Muscle layer of duodenum (tissue), 2 donors: ENCODE results near the gene ZCRB1.
"Not testable (repeated sequence)": the region's sequence is repeated elsewhere in the genome, so short reads cannot be mapped to it uniquely, and the experiment has no call there.

ENCODE experiments used
- H3K27ac ChIP-seq: one replicate; pipeline ENCODE4 v1.7.0; 2013; ENCODE audit warnings: mild to moderate bottlenecking, low read length
- H3K27me3 ChIP-seq: one replicate; pipeline ENCODE4 v1.7.0; 2013; ENCODE audit warnings: low read depth, mild to moderate bottlenecking, control low read depth, low read length
- H3K36me3 ChIP-seq, 2 donors: one replicate each; pipeline ENCODE4 v1.7.0; 2013; ENCODE audit warnings: low read length in 2 of 2, control low read depth in 1 of 2, mild to moderate bottlenecking in 1 of 2; ENCODE audit not compliant: insufficient read depth in 2 of 2, control insufficient read depth in 1 of 2
- H3K4me1 ChIP-seq, 2 donors: one replicate each; pipeline ENCODE4 v1.7.0; 2013; ENCODE audit warnings: low read length in 2 of 2, mild to moderate bottlenecking in 2 of 2, control low read depth in 1 of 2, moderate library complexity in 1 of 2; ENCODE audit not compliant: insufficient read depth in 2 of 2, control insufficient read depth in 1 of 2
- H3K4me3 ChIP-seq, 2 donors: one replicate each; pipeline ENCODE4 v1.7.0; 2013; ENCODE audit warnings: low read length in 2 of 2, low read depth in 1 of 2, mild to moderate bottlenecking in 1 of 2
- H3K9me3 ChIP-seq, 2 donors: one replicate each; pipeline ENCODE4 v1.7.0; 2013; ENCODE audit warnings: low read length in 2 of 2, control low read depth in 1 of 2, mild to moderate bottlenecking in 1 of 2; ENCODE audit not compliant: control insufficient read depth in 1 of 2
- donor health status: healthy.

The ZCRB1 gene

DNA sequence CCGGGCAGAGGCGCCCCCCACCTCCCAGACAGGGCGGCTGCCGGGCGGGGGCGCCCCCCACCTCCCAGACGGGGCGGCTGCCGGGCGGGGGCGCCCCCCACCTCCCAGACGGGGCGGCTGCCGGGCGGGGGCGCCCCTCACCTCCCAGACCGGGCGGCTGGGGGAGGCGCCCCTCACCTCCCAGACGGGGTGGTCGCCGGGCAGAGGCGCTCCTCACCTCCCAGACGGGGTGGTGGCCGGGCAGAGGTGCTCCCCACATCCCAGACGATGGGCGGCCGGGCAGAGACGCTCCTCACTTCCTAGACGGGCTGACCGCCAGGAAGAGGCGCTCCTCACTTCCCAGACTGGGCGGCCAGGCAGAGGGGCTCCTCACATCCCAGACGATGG is 24.1 kb upstream of the ZCRB1 start:
- H3K27me3 ChIP-seq, H3K9me3 ChIP-seq, H3K4me3 ChIP-seq, H3K27ac ChIP-seq, H3K36me3 ChIP-seq, H3K4me1 ChIP-seq: not testable (repeated sequence)

DNA sequence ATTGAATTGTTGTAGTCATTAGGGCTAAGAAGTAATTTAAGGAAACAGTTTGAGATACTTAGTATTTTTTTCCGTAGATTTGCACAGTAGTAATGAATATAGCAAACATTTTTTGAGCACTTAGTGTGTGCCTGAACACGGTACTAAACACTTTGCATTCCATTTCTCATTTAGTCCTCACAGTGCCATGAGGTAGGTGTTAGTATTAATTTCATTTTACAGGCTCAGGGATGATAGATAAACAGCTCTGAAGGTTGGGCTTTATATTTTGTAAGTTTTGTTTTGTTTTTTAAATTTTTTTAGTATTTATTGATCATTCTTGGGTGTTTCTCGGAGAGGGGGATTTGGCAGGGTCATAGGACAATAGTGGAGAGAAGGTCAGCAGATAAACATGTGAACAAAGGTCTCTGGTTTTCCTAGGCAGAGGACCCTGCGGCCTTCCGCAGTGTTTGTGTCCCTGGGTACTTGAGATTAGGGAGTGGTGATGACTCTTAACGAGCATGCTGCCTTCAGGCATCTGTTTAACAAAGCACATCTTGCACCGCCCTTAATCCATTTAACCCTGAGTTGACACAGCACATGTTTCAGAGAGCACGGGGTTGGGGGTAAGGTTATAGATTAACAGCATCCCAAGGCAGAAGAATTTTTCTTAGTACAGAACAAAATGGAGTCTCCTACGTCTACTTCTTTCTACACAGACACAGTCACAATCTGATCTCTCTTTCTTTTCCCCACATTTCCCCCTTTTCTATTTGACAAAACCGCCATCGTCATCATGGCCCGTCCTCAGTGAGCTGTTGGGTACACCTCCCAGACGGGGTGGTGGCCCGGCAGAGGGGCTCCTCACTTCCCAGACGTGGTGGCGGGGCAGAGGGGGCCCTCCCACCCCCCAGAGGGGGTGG is 23.5 kb upstream of the ZCRB1 start:
- not testable (repeated sequence) for H3K27ac ChIP-seq

DNA sequence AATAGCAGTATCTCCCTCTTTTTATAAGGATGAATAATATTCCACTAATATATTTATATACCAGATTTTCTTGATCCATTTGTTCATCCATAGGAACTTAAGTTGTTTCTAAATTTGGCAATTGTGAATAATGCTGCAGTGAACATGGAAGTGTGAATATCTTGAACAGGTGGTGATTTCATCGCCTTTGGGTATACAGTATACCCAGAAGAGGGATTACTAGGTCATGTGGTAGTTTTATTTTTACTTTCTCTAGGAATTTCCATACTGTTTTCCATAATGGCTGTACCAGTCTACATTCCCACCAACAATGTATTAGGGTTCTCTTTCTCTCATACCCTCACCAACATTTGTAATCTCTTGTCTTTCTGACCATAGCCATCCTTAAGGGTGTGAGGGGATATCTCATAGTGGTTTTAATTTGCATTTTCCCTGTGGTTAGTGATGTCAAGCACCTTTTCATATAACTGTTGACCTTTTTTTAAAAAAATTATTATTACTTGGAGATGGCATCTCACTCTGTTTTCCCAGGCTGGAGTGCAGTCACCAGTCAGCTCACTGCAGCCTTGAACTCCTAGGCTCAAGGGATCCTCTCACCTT is 20.6 kb upstream of the ZCRB1 start:
- Histone ChIP-seq H3K9me3 (no peaks in the 10 kb centered on the region), H3K27me3 (no peaks in the 10 kb centered on the region), H3K27ac (no peak overlapping the region), H3K4me1 (no peaks in the 10 kb centered on the region), H3K36me3 (no peaks in the 10 kb centered on the region), H3K4me3 (no peak overlapping the region)

More for the DNA sequence above, 23.5 kb upstream of the ZCRB1 start:
- not testable (repeated sequence) for H3K27me3 ChIP-seq, H3K4me1 ChIP-seq, H3K4me3 ChIP-seq, H3K9me3 ChIP-seq, H3K36me3 ChIP-seq

DNA sequence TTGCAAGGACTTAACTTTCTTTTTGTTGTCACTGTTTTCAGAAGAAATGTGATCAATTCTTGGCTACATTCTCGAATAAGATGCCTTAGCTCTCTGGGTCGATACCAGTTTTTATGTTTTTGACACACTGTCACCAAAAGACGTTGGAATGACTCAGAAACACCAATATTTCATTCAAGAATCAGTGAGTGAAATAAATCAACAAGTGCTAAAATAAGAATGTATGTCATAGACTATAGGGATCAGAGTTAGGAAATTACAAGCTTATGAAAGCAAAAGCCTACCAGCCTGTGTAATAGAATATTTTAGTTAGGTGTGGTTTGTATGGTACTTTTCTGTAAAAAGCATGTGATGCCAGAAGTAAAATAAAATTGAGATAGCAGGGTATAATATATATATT is 17.8 kb upstream of the ZCRB1 start:
- Histone ChIP-seq H3K4me1 (no peaks in the 10 kb centered on the region), H3K4me3 (no peak overlapping the region), H3K36me3 (no peaks in the 10 kb centered on the region), H3K27ac (no peak overlapping the region), H3K9me3 (no peaks in the 10 kb centered on the region), H3K27me3 (no peaks in the 10 kb centered on the region)

DNA sequence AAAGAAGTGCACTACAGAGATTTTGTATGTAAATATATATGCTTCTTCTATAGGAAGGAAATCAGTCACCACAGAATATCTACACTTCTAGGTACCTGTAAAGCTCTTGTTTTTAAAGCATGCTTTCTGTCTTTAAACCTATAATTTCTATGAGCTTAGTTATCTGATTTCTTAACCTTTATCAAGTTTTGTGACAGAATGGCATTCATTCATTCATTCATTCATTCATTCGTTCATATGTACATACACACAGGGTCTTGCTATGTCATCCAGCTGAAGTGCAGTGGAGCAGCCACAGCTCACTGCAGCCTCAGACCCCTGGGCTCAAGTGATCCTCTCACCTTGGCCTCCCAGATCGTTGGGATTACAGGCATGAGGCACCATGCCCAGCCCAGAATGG is 16.1 kb upstream of the ZCRB1 start:
- H3K4me1 ChIP-seq = no peaks in the 10 kb centered on the region
- no peak overlapping the region for H3K4me3 ChIP-seq
- no peak overlapping the region for H3K27ac ChIP-seq
- H3K27me3 ChIP-seq = no peaks in the 10 kb centered on the region
- no peaks in the 10 kb centered on the region for H3K36me3 ChIP-seq
- H3K9me3 ChIP-seq = no peaks in the 10 kb centered on the region

DNA sequence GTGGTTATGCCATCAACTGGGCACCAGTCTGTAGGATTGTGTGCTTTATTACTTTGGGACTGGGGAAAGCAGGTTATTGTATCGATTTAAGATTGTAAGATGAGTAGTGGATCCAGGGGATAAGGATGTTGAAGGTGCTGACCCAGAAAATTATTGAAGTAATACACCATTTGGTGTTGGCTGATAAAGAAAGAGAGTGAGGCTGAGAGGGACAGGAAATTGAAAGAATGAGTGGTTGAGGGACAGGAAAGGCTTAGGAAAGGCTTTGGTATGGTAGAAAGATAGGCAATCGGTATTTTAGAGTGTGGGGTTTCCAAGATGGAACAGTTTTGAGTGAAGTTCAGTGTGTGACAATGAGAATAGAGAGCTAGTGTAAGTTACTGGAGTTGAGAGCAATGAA is 12.4 kb upstream of the ZCRB1 start:
- no peak overlapping the region for H3K27ac ChIP-seq
- H3K36me3 ChIP-seq = peaks cover 0 to 8% of the 10 kb centered on the region in 2 donors
- no peaks in the 10 kb centered on the region for H3K9me3 ChIP-seq
- H3K4me1 ChIP-seq = no peaks in the 10 kb centered on the region
- H3K27me3 ChIP-seq = no peaks in the 10 kb centered on the region
- H3K4me3 ChIP-seq = no peak overlapping the region

DNA sequence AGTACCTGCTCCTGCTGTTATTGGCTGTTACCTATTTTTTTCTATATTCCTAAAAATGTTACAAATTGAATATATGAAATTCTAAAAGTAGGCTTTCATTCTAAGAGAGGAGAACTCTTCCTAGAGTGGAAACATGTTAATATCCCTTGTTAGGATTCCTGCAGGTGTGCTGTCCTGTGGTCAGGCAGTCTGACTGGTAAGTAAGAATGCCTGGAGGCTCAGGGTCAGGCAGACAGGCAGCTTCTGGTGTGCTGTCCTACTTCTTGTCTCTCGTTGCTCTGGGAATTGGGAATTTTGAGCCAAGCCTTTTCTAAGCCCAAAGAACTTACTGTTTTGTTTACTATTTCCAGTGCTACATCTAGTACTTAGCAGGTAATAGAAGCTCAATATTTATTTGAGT is 10.4 kb upstream of the ZCRB1 start:
- H3K27ac ChIP-seq = no peak overlapping the region
- H3K4me1 ChIP-seq = no peaks in the 10 kb centered on the region
- H3K36me3 ChIP-seq = peaks cover 0 to 8% of the 10 kb centered on the region in 2 donors
- no peak overlapping the region for H3K4me3 ChIP-seq
- H3K9me3 ChIP-seq = no peaks in the 10 kb centered on the region
- H3K27me3 ChIP-seq = no peaks in the 10 kb centered on the region

DNA sequence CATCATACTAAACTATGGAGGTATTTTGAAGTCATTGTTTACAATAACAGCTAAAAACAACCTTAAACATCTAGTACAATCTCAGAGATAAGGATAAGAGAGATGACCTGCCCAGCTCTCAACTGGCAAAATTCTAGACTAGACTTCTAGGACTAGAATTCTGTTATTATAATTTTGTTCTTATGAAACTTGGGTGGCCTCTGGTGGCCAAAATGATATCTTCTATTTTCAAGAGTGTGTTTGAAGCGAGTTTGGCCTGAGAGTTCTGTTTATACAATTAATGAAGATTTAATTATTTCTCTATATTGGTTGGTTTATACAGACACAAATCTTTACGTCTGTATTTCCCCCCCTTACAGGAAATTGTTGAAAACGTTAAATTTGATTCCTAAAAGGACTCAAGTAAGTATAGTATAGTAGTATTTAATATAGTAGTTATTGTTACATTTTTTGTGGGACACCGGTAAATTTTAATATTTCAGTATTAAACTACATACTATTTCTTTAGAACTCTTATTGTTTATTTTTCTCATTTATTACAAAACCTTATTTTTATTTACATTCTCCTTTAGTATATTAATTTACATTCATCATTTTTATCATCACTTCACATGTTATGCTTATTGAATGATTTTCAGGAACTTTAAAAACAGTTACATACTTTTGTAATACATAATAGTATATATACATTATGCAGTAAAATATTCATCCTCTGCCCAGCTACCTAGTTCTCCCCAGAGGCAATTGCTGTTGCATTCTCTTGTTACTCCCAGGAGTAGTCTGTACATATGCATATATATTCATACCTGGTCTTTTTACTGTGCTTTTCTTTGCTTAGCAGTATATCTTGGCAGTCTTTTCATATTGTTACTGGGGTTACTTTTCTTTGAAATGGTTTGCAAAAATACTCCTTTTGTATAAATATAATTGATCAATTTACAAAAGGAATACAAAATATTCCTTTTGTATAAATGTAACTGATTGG is 6.7 kb upstream of the ZCRB1 start:
- Histone ChIP-seq H3K4me1 (peaks cover 3 to 6% of the 10 kb centered on the region in 2 donors), H3K27ac (no peak overlapping the region), H3K27me3 (no peaks in the 10 kb centered on the region), H3K36me3 (peaks cover 4 to 8% of the 10 kb centered on the region in 2 donors), H3K4me3 (no peak overlapping the region), H3K9me3 (no peaks in the 10 kb centered on the region)

DNA sequence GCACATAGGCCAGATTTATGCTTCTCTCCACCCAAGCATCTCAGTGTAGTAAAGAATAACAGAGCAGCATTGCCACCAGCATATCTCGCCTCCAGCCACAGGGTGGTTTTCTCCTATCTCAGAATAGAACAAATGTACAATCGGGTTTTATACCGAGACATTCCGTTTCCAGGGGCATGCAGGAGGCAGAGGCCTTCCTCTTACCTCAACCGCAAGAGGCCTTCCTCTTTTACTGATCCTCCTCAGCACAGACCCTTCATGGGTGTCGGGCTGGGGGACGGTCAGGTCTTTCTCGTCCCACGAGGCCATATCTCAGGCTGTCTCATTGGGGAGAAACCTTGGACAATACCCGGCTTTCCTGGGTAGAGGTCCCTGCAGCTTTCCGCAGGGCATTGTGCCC is 4.2 kb upstream of the ZCRB1 start:
- peaks cover 14 to 18% of the 10 kb centered on the region in 2 donors for H3K4me1 ChIP-seq
- H3K27ac ChIP-seq, H3K27me3 ChIP-seq, H3K4me3 ChIP-seq, H3K9me3 ChIP-seq, H3K36me3 ChIP-seq: not testable (repeated sequence)

DNA sequence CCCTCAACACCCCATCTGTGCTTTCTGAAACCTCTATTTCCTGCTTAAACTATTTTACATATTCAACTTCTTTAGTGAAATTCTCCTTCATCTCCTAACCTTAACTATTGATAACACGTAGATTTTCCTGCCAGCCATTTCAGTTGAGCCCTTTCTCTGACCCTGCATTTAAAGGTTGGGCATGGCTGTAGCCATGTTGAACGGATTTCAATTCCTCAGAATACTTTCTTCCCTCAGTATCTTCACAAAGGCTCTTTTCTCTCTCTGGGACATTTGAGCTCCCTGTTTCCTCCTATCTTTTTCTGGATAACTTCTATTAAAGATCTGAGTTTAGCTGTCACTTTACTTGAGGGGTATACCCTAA is 1.3 kb upstream of the ZCRB1 start:
- Histone ChIP-seq H3K9me3 (no peaks in the 10 kb centered on the region), H3K27me3 (no peaks in the 10 kb centered on the region), H3K4me1 (peaks cover 14 to 23% of the 10 kb centered on the region in 2 donors), H3K27ac (peak overlapping the region; percentile 92), H3K4me3 (peak overlapping the region; percentile 82 to 85), H3K36me3 (peaks cover 4 to 5% of the 10 kb centered on the region in 2 donors)
